Type B pancreatic cell (in vitro differentiated cells): ENCODE results near the gene UBXN6. TPM values are rescaled to one million over a fixed set of nuclear protein-coding genes. Genes with fewer than 3 reads are reported as not detected.

Source experiments
- DNase-seq: peaks from one replicate; pipeline ENCODE4 v3.0.0; 2021; ENCODE audit warnings: mixed read lengths; ENCODE audit not compliant: unreplicated experiment; ENCODE audit errors: extremely low spot score
- H3K27ac Mint-ChIP-seq: 2 replicates; pipeline ENCODE4 v1.8.0; 2021; ENCODE audit warnings: mild to moderate bottlenecking, mixed read lengths
- H3K27me3 Mint-ChIP-seq: 2 replicates; pipeline ENCODE4 v1.8.0; 2021; ENCODE audit warnings: mixed read lengths
- H3K36me3 Mint-ChIP-seq: 2 replicates; pipeline ENCODE4 v1.8.0; 2021; ENCODE audit warnings: mixed read lengths
- H3K4me1 Mint-ChIP-seq: one replicate; pipeline ENCODE4 v1.8.0; 2021; ENCODE audit warnings: mixed read lengths; ENCODE audit not compliant: unreplicated experiment
- H3K4me3 Mint-ChIP-seq: 2 replicates; pipeline ENCODE4 v1.8.0; 2021; ENCODE audit warnings: mild to moderate bottlenecking, mixed read lengths
- H3K9me3 Mint-ChIP-seq: 2 replicates; pipeline ENCODE4 v1.8.0; 2021; ENCODE audit warnings: mixed read lengths
- CTCF ChIP-seq: fragments of 200-600 bp; sonication (generic); conservative IDR thresholded peaks from 2 replicates; pipeline ENCODE4 v1.5.0; 2021; ENCODE audit warnings: antibody characterized with exemption, mild to moderate bottlenecking
- total RNA-seq: library from RNA; stranded (reverse); gene quantifications from 2 replicates; pipeline ENCODE4 v1.2.1, GENCODE V29; 2021; ENCODE audit warnings: low replicate concordance

The UBXN6 gene
- total RNA-seq, 1 donor from 2014 or later = 60.8 TPM

- DNase-seq = no peak
- H3K27ac Mint-ChIP-seq = no peak overlapping the region
- peaks cover 8% of the 10 kb centered on the region for H3K4me1 Mint-ChIP-seq
- no peaks in the 10 kb centered on the region for H3K27me3 Mint-ChIP-seq
- no peak for TF ChIP-seq CTCF
- no peaks in the 10 kb centered on the region for H3K36me3 Mint-ChIP-seq
- H3K4me3 Mint-ChIP-seq = no peak overlapping the region
- H3K9me3 Mint-ChIP-seq = no peaks in the 10 kb centered on the region
Observed at GRCh38 chr19:4453232-4454179, 4.1 kb downstream of the UBXN6 start.

- Mint-ChIP-seq H3K27me3 (no peaks in the 10 kb centered on the region), H3K4me3 (no peak overlapping the region), H3K9me3 (no peaks in the 10 kb centered on the region), H3K27ac (no peak overlapping the region), H3K36me3 (no peaks in the 10 kb centered on the region), H3K4me1 (peaks cover 8% of the 10 kb centered on the region)
- no peak for DNase-seq
- no peak for TF ChIP-seq CTCF
Observed at GRCh38 chr19:4452230-4452990, 5.2 kb downstream of the UBXN6 start.

- Mint-ChIP-seq H3K27ac (no peak overlapping the region), H3K36me3 (no peaks in the 10 kb centered on the region), H3K4me1 (no peaks in the 10 kb centered on the region), H3K4me3 (no peak overlapping the region), H3K27me3 (no peaks in the 10 kb centered on the region), H3K9me3 (no peaks in the 10 kb centered on the region)
- no peak for TF ChIP-seq CTCF
- no peak for DNase-seq
Observed at GRCh38 chr19:4449639-4450028, 8.0 kb downstream of the UBXN6 start.

- no peak for DNase-seq
- H3K4me3 Mint-ChIP-seq = no peak overlapping the region
Observed at GRCh38 chr19:4449022-4449638, 8.5 kb downstream of the UBXN6 start.

More at GRCh38 chr19:4449022-4449638, 8.5 kb downstream of the UBXN6 start:
- Mint-ChIP-seq H3K36me3 (no peaks in the 10 kb centered on the region), H3K9me3 (no peaks in the 10 kb centered on the region), H3K4me1 (no peaks in the 10 kb centered on the region), H3K27ac (no peak overlapping the region), H3K27me3 (no peaks in the 10 kb centered on the region)
- TF ChIP-seq CTCF = no peak
